ENCODE data around the gene ARFGAP3. TPM values are rescaled to one million over a fixed set of nuclear protein-coding genes. Genes with fewer than 3 reads are reported as not detected.

ARFGAP3 gene
- total RNA-seq, 2 experiments from 2014 or later, result 19.5 to 21.4 TPM

DNA sequence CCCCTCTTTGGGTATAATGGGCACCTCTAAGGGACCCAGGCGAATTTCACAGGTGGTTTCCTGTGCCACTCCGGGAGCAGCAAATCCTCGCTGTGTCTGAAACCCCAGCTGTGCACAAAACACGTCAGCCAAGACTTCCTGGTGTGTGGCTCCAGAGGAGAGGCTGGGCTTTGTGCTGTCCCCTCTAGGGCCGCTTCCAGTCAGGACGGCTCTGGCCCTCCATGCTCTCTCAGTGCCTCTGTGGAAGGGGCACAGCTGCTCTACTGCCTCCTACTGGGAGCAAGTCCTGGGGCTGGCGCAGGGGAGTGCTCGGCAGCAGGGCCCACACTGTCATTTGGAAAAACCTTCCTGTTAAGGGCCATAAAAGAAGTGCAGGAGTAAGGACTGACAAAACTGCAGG lies 23.7 kb upstream of the ARFGAP3 start:
- TF ChIP-seq, protein P1, sequence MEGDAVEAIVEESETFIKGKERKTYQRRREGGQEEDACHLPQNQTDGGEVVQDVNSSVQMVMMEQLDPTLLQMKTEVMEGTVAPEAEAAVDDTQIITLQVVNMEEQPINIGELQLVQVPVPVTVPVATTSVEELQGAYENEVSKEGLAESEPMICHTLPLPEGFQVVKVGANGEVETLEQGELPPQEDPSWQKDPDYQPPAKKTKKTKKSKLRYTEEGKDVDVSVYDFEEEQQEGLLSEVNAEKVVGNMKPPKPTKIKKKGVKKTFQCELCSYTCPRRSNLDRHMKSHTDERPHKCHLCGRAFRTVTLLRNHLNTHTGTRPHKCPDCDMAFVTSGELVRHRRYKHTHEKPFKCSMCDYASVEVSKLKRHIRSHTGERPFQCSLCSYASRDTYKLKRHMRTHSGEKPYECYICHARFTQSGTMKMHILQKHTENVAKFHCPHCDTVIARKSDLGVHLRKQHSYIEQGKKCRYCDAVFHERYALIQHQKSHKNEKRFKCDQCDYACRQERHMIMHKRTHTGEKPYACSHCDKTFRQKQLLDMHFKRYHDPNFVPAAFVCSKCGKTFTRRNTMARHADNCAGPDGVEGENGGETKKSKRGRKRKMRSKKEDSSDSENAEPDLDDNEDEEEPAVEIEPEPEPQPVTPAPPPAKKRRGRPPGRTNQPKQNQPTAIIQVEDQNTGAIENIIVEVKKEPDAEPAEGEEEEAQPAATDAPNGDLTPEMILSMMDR (IDR thresholded peaks at IDR 0.05), result no peak
- intact Hi-C loops (cut with DNase I, micrococcal nuclease), result no loop called here
- peaks cover 67% of the 10 kb centered on the region for H3K36me3 Mint-ChIP-seq (ENCODE audit: low read depth)
- no peaks in the 10 kb centered on the region for H3K4me1 ChIP-seq (ENCODE audit: insufficient read depth, low read length)
- ATAC-seq (ENCODE audit: poor library complexity) (no peak), DNase-seq (no peak)
- H3K4me3 ChIP-seq (ENCODE audit: low read length), result no peak overlapping the region
- H3K27ac ChIP-seq (ENCODE audit: low read depth in 1 of 2, low read length in 2 of 2), result no peak overlapping the region
- no peaks in the 10 kb centered on the region for H3K27me3 Mint-ChIP-seq
- H3K27me3 ChIP-seq (ENCODE audit: control insufficient read depth in 1 of 2, insufficient read depth in 2 of 2, low read length in 2 of 2), result no peaks in the 10 kb centered on the region
- peaks cover 89% of the 10 kb centered on the region for H3K36me3 ChIP-seq (ENCODE audit: insufficient read depth, low read length)
- POLR2A ChIA-PET, result no interaction called here
- H3K9me3 Mint-ChIP-seq, result no peaks in the 10 kb centered on the region
- CTCF ChIA-PET, result no interaction called here
- H3K4me1 Mint-ChIP-seq (ENCODE audit: low read depth), result no peaks in the 10 kb centered on the region
- no peak overlapping the region for H3K27ac Mint-ChIP-seq
- no peaks in the 10 kb centered on the region for H3K9me3 ChIP-seq (ENCODE audit: control insufficient read depth in 1 of 2, insufficient read depth in 1 of 2, low read length in 2 of 2)
- H3K4me3 Mint-ChIP-seq, result no peak overlapping the region

DNA sequence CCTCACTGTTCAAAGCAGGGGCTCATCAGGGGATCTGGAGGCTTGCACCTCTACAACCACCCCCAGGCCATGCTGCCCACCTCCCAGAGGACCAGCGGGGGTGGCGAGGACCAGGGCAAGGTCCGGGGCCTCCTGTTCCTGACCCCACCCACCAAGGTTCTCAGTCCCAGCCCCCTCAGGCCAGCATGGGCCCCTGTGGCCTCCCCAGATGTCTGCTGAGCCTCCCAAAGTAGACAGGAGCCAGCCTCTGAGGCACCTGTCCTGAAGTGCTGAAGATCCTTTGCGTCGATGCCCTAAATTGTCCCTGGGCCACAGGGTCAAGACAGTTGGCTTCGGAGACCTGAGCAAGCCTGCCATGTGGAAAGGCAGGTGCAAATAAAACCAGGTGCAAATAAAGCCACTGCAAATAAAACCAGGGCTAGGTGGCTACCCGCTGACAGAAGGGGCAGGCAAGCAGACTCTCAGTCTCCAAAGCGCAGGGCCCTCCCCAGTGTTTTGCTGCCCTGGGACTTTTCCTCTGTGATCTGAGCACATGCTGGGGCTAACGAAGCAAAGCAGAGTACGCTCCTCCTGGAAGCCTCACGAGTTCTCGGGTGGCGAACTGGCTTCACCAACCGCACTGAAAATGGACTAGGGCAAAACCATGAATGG lies 22.4 kb upstream of the ARFGAP3 start:
- H3K27ac Mint-ChIP-seq, result no peak overlapping the region
- peaks cover 85% of the 10 kb centered on the region for H3K36me3 ChIP-seq (ENCODE audit: insufficient read depth, low read length)
- intact Hi-C loops (cut with DNase I, micrococcal nuclease), result no loop called here
- TF ChIP-seq, protein P1 (IDR thresholded peaks at IDR 0.05), result no peak
- H3K27me3 ChIP-seq (ENCODE audit: control insufficient read depth in 1 of 2, insufficient read depth in 2 of 2, low read length in 2 of 2), result no peaks in the 10 kb centered on the region
- peaks cover 65% of the 10 kb centered on the region for H3K36me3 Mint-ChIP-seq (ENCODE audit: low read depth)
- H3K4me3 Mint-ChIP-seq, result no peak overlapping the region
- no peaks in the 10 kb centered on the region for H3K4me1 ChIP-seq (ENCODE audit: insufficient read depth, low read length)
- no peak overlapping the region for H3K27ac ChIP-seq (ENCODE audit: low read depth in 1 of 2, low read length in 2 of 2)
- ChIA-PET CTCF (no interaction called here), POLR2A (no interaction called here)
- H3K9me3 ChIP-seq (ENCODE audit: control insufficient read depth in 1 of 2, insufficient read depth in 1 of 2, low read length in 2 of 2), result no peaks in the 10 kb centered on the region
- ATAC-seq (ENCODE audit: poor library complexity) (no peak), DNase-seq (no peak)
- H3K4me3 ChIP-seq (ENCODE audit: low read length), result no peak overlapping the region
- no peaks in the 10 kb centered on the region for H3K9me3 Mint-ChIP-seq
- no peaks in the 10 kb centered on the region for H3K4me1 Mint-ChIP-seq (ENCODE audit: low read depth)
- H3K27me3 Mint-ChIP-seq, result no peaks in the 10 kb centered on the region

DNA sequence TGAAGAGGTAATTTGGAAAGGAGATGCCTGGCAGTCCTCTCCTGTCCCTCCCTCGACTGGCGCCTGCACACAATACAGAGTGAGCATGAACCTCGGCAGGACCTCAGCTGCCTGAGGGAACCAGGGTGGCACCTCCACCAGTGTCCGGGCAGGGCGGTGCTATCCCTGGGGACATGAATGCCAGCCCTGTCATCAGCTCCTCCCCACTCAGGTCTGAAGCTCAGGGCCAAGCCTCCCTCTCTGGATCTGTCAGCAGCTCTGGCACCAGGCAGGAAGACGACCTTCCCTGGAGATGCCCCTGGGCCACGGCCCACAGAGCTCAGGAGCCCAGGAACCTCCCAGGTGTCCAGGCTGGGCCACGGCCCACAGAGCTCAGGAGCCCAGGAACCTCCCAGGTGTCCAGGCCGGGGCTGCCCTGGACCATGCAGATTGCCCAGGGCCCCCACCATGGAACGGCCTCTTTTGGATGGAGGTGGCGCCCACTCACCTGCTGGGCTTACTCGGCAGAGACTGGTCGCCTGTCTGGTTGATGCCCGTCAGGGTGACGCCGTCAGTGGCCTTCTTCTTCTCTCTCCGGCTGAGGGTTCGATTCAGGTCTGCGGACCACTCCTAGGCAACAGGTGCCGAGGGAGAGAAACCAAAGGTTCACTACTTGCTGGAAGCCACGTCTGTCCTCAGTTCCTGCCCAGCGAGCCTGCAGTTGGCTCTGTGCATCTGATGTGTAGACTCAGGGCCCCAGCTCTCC lies 21.7 kb upstream of the ARFGAP3 start:
- ChIA-PET CTCF (no interaction called here), POLR2A (no interaction called here)
- H3K4me3 ChIP-seq (ENCODE audit: low read length), result no peak overlapping the region
- H3K4me3 Mint-ChIP-seq, result no peak overlapping the region
- H3K27me3 ChIP-seq (ENCODE audit: control insufficient read depth in 1 of 2, insufficient read depth in 2 of 2, low read length in 2 of 2), result no peaks in the 10 kb centered on the region
- peaks cover 68% of the 10 kb centered on the region for H3K36me3 Mint-ChIP-seq (ENCODE audit: low read depth)
- ATAC-seq (ENCODE audit: poor library complexity) (no peak), DNase-seq (no peak)
- TF ChIP-seq, protein P1 (IDR thresholded peaks at IDR 0.05), result no peak
- no peak overlapping the region for H3K27ac Mint-ChIP-seq
- no peaks in the 10 kb centered on the region for H3K9me3 Mint-ChIP-seq
- no peaks in the 10 kb centered on the region for H3K4me1 Mint-ChIP-seq (ENCODE audit: low read depth)
- no peaks in the 10 kb centered on the region for H3K9me3 ChIP-seq (ENCODE audit: control insufficient read depth in 1 of 2, insufficient read depth in 1 of 2, low read length in 2 of 2)
- no peaks in the 10 kb centered on the region for H3K4me1 ChIP-seq (ENCODE audit: insufficient read depth, low read length)
- intact Hi-C loops (cut with DNase I, micrococcal nuclease), result no loop called here
- H3K36me3 ChIP-seq (ENCODE audit: insufficient read depth, low read length), result peaks cover 83% of the 10 kb centered on the region
- H3K27ac ChIP-seq (ENCODE audit: low read depth in 1 of 2, low read length in 2 of 2), result no peak overlapping the region
- H3K27me3 Mint-ChIP-seq, result no peaks in the 10 kb centered on the region
